ENCODE results near the gene OTOL1.

The OTOL1 gene

DNA sequence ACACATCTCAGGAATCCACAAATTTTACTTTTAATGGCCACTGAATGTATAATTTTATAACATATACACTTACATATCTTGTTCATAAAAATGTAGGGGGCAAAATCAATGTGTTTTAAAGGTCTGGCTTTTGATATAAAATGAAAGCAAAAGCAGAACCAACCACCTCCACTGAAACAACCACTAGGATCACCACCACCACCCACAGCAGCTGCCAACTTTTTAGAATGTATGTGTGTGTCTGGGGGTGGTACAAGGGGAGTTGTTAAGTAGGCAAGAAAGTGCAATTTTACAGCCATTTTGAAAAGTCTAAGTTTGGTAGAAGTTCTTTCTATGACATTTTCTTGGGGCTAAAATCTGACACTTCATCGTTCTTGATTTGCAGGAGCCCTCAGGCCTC, 44.0 kb downstream of the OTOL1 start:
- no peak for DNase-seq (ENCODE audit: low spot score)

- DNase-seq (ENCODE audit: low spot score), result no peak
These were observed 49.2 kb downstream of the OTOL1 start for GRCh38 chr3:161545824-161546223.

DNA sequence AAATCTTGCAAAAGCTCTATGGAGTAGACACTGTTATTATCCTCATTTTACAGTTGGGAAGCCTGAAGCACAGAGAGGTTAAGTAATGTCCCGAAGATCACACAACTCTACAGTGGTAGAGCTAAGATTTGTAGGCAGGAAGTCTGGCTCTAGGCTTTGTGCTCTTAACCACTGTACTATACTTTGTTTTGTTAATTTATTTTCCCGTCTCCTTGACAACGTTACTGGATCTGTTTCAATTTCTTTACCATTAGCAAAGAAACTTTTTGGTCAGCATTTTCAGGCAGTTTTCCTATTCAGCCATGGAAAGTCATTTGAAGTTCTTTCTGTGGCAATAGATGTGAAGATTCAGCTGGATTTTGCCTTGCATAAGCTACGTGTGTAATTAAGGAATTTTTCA, 51.7 kb downstream of the OTOL1 start:
- DNase-seq (ENCODE audit: low spot score), result no peak

- no peak for DNase-seq (ENCODE audit: low spot score)
These were observed 52.7 kb downstream of the OTOL1 start for GRCh38 chr3:161549261-161549660.

DNA sequence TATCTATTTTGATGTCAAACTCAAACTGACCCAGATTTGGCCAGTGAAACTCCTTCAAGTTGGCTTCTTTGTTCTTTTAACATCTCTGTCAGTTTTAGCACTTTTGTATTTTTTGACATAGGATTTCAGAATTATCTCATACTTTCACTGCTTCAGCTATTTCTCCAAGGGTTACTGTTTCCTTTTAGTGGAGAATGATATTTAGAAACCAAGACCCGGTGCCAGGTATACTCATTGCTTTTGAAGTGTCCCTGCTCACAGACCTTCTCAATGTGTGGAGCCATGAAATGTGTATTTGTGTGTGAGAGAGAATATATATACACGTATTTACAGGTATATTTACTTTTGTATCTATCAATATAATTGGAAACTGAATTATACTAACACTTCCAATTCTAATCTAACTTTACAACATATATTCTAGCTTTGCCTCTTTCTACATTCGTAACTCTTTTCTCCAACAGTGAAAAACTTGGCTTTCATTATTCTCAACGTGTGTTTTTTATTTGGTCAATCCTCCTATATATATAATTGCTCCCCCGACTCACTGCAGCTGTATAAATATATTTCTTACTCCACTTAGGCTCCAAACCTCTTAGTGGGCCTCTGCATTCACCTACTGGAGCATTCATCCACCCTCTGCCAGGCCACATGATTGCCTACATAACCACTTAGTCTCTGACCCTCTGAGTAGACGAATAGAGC, 54.0 kb downstream of the OTOL1 start:
- no peak for DNase-seq (ENCODE audit: low spot score)

- DNase-seq (ENCODE audit: low spot score), result no peak
These were observed 55.1 kb downstream of the OTOL1 start for GRCh38 chr3:161551697-161552096.

DNA sequence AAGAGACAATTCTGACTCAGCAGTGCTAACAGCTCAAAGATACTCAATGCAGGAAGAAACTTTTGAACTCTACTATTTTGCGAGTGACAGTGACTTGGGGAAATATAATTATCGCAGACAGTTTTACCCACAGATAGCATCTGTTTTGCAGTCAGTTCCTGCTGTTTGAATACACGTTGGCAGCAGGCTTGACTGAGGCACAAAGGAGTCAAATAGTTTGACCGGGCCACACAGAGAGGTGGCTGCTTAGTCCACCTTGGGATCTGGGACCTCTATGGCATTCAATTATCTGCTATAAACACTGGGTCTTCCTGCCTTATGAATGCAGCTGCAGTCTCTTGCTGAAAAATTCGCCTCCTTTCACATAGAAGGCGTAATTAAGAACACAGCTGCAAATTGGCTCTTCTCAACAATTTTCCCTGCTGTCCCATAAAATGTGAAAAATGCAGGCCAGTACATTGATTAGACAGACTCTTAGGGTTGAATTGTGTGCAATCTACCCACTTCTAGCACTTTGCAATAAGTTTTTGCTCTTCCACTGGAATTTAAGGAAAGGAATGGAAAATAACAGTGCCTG, 56.5 kb downstream of the OTOL1 start:
- DNase-seq (ENCODE audit: low spot score), result no peak

Measured in pons (tissue), 1 donor.